CD4-positive, alpha-beta memory T cell (primary cell): Measurements from ENCODE around the gene HEMK1. TPM values are rescaled to one million over a fixed set of nuclear protein-coding genes. Genes with fewer than 3 reads are reported as not detected.

Experiments used
- polyA plus RNA-seq, 2 donors: library from polyadenylated mRNA; unstranded; fragments of 300-500 nt; fragmentation: Illumina TruSeq; gene quantifications; one replicate each; pipeline ENCODE4 v1.2.3, GENCODE V29; 2021
- total RNA-seq, 2 experiments: library from RNA; stranded (reverse); gene quantifications; one replicate each; pipeline ENCODE4 v1.2.3, GENCODE V29; 2021

HEMK1 gene
- total and polyA plus RNA-seq, 4 experiments from 2014 or later, result 21.2 to 56.7 (median 46.0) TPM

Other genes starting within 250 kb of the HEMK1 start
- 1 to 10 TPM; 3.7 to 4.0 TPM for gene HYAL2, start 246.8 kb upstream of the HEMK1 start, total RNA-seq
- 10 to 100 TPM; 10.3 to 12.3 TPM for gene HYAL2, start 246.8 kb upstream of the HEMK1 start, polyA plus RNA-seq
- gene TUSC2, start 241.3 kb upstream of the HEMK1 start, total RNA-seq, result 10 to 100 TPM; 25.3 to 30.0 TPM
- 10 to 100 TPM; 45.1 to 45.9 TPM for gene TUSC2, start 241.3 kb upstream of the HEMK1 start, polyA plus RNA-seq
- 10 to 100 TPM; 81.9 to 86.9 TPM for gene RASSF1, start 228.7 kb upstream of the HEMK1 start, total RNA-seq
- 10 to 100 TPM; 37.5 to 62.3 TPM for gene RASSF1, start 228.7 kb upstream of the HEMK1 start, polyA plus RNA-seq
- 1 to 10 TPM; 3.7 to 4.2 TPM for gene ZMYND10, start 223.8 kb upstream of the HEMK1 start, total RNA-seq
- not detected for gene ZMYND10, start 223.8 kb upstream of the HEMK1 start, polyA plus RNA-seq
- 10 to 100 TPM; 50.0 to 53.0 TPM for gene NPRL2, start 218.7 kb upstream of the HEMK1 start, total RNA-seq
- gene NPRL2, start 218.7 kb upstream of the HEMK1 start, polyA plus RNA-seq, result 10 to 100 TPM; 39.6 to 41.9 TPM
- gene CYB561D2, start 218.7 kb upstream of the HEMK1 start, total RNA-seq, result 10 to 100 TPM; 39.6 to 40.0 TPM
- gene CYB561D2, start 218.7 kb upstream of the HEMK1 start, polyA plus RNA-seq, result 10 to 100 TPM; 66.2 to 68.3 TPM
- 10 to 100 TPM; 31.1 to 34.6 TPM for gene TMEM115, start 210.0 kb upstream of the HEMK1 start, total RNA-seq
- 10 to 100 TPM; 28.6 to 38.4 TPM for gene TMEM115, start 210.0 kb upstream of the HEMK1 start, polyA plus RNA-seq
- 1 to 10 TPM; 1.7 to 1.9 TPM for gene CACNA2D2, start 65.9 kb upstream of the HEMK1 start, total RNA-seq
- under 1 TPM in 1 of 2 donors, not detected in 1; 0.24 TPM for gene CACNA2D2, start 65.9 kb upstream of the HEMK1 start, polyA plus RNA-seq
- 10 to 100 TPM; 14.3 to 16.2 TPM for gene C3orf18, start 1.8 kb upstream of the HEMK1 start, total RNA-seq
- 10 to 100 TPM; 14.2 to 22.3 TPM for gene C3orf18, start 1.8 kb upstream of the HEMK1 start, polyA plus RNA-seq
- 10 to 100 TPM; 14.7 to 15.2 TPM for gene CISH, start 42.3 kb downstream of the HEMK1 start, total RNA-seq
- gene CISH, start 42.3 kb downstream of the HEMK1 start, polyA plus RNA-seq, result 100 to 1,000 TPM in 1 of 2 donors, 10 to 100 TPM in 1; 92.1 to 248 TPM
- 10 to 100 TPM; 36.4 to 40.1 TPM for gene MAPKAPK3, start 47.6 kb downstream of the HEMK1 start, total RNA-seq
- 10 to 100 TPM; 71.2 to 93.2 TPM for gene MAPKAPK3, start 47.6 kb downstream of the HEMK1 start, polyA plus RNA-seq
- gene DOCK3, start 105.4 kb downstream of the HEMK1 start, total RNA-seq, result 1 to 10 TPM; 2.5 to 2.6 TPM
- gene DOCK3, start 105.4 kb downstream of the HEMK1 start, polyA plus RNA-seq, result under 1 TPM; 0.04 to 0.18 TPM